ENCODE measurements around the gene GAL3ST2. TPM values are rescaled to one million over a fixed set of nuclear protein-coding genes. Genes with fewer than 3 reads are reported as not detected.

The GAL3ST2 gene
- polyA plus RNA-seq, 1 of the 3 experiments (the other 2 are of a cell fraction) = 0.15 TPM

DNA sequence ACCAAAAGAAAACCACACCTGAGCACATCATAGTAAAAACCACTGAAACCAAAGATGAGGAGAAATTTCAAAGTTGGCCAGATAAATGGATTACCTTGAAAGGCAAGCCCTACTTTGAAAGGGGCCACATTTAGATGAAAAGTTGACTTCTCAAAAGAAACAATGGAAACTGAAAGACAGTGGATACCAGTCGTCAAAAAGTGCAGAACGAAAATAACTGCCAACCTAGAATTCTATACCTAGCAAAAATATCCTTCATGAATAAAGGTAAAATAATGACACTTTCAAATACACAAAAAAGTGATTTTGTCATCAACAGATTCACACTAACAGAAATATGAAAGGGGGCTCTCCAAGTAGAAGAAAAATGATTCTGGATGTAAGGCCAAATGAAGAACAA lies 50.8 kb downstream of the GAL3ST2 start:
- H3K9me3 ChIP-seq = no peaks in the 10 kb centered on the region
- H3K4me3 ChIP-seq (ENCODE audit: low read depth in 2 of 2, low read length in 1 of 2) = no peak overlapping the region
- WGBS (ENCODE audit: low lambda C conversion rate) = 5% methylated on average over 2 of the region's 2 CpGs
- no peak overlapping the region for H3K9ac ChIP-seq
- H3K27ac ChIP-seq (ENCODE audit: low read depth in 2 of 2, low read length in 1 of 2) = no peak overlapping the region
- H3K36me3 ChIP-seq (replicated peaks in 1 of 2; ENCODE audit: control insufficient read depth in 1 of 2, insufficient read depth in 2 of 2, low read length in 1 of 2) = no peaks in the 10 kb centered on the region
- H3K79me2 ChIP-seq (ENCODE audit: insufficient read depth) = no peaks in the 10 kb centered on the region
- H3K4me2 ChIP-seq = no peak overlapping the region
- H4K20me1 ChIP-seq (ENCODE audit: insufficient read depth) = no peaks in the 10 kb centered on the region
- ChIA-PET CTCF (no interaction called here), POLR2A (no interaction called here)
- TF ChIP-seq FOXM1 (IDR thresholded peaks at IDR 0.05; ENCODE audit: low read depth) = no peak
- no peak for TF ChIP-seq ELF1 (IDR thresholded peaks at IDR 0.05)
- TF ChIP-seq TEAD4 (IDR thresholded peaks at IDR 0.05; ENCODE audit: borderline replicate concordance, insufficient read depth) = no peak
- TF ChIP-seq EP300 (IDR thresholded peaks at IDR 0.05; ENCODE audit: borderline replicate concordance in 1 of 2, low read depth in 1 of 2, low read length in 1 of 2) = no peak
- no peak for TF ChIP-seq REST (IDR thresholded peaks at IDR 0.05; ENCODE audit: low read depth, low read length)
- TF ChIP-seq, protein P1, sequence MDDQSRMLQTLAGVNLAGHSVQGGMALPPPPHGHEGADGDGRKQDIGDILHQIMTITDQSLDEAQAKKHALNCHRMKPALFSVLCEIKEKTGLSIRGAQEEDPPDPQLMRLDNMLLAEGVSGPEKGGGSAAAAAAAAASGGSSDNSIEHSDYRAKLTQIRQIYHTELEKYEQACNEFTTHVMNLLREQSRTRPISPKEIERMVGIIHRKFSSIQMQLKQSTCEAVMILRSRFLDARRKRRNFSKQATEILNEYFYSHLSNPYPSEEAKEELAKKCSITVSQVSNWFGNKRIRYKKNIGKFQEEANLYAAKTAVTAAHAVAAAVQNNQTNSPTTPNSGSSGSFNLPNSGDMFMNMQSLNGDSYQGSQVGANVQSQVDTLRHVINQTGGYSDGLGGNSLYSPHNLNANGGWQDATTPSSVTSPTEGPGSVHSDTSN (IDR thresholded peaks at IDR 0.05) = no peak
- TF ChIP-seq RCOR1 (IDR thresholded peaks at IDR 0.05; ENCODE audit: low read length) = no peak
- TF ChIP-seq, protein P2, sequence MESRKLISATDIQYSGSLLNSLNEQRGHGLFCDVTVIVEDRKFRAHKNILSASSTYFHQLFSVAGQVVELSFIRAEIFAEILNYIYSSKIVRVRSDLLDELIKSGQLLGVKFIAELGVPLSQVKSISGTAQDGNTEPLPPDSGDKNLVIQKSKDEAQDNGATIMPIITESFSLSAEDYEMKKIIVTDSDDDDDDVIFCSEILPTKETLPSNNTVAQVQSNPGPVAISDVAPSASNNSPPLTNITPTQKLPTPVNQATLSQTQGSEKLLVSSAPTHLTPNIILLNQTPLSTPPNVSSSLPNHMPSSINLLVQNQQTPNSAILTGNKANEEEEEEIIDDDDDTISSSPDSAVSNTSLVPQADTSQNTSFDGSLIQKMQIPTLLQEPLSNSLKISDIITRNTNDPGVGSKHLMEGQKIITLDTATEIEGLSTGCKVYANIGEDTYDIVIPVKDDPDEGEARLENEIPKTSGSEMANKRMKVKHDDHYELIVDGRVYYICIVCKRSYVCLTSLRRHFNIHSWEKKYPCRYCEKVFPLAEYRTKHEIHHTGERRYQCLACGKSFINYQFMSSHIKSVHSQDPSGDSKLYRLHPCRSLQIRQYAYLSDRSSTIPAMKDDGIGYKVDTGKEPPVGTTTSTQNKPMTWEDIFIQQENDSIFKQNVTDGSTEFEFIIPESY (IDR thresholded peaks at IDR 0.05; ENCODE audit: borderline replicate concordance, low read depth) = no peak
- no peak for TF ChIP-seq TAF1 (IDR thresholded peaks at IDR 0.05; ENCODE audit: borderline replicate concordance, low read depth, low read length)
- TF ChIP-seq MXI1 (IDR thresholded peaks at IDR 0.05; ENCODE audit: low read depth, low read length) = no peak
- no peak for TF ChIP-seq EZH2phosphoT487 (IDR thresholded peaks at IDR 0.05; ENCODE audit: borderline replicate concordance, low read depth)
- no peak for TF ChIP-seq YY1 (IDR thresholded peaks at IDR 0.05; ENCODE audit: low read depth)
- no peak for TF ChIP-seq MAX (IDR thresholded peaks at IDR 0.05; ENCODE audit: low read depth)
- TF ChIP-seq, protein P3, sequence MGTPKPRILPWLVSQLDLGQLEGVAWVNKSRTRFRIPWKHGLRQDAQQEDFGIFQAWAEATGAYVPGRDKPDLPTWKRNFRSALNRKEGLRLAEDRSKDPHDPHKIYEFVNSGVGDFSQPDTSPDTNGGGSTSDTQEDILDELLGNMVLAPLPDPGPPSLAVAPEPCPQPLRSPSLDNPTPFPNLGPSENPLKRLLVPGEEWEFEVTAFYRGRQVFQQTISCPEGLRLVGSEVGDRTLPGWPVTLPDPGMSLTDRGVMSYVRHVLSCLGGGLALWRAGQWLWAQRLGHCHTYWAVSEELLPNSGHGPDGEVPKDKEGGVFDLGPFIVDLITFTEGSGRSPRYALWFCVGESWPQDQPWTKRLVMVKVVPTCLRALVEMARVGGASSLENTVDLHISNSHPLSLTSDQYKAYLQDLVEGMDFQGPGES (IDR thresholded peaks at IDR 0.05; ENCODE audit: low read depth, low read length) = no peak
- no peak for TF ChIP-seq RXRA (IDR thresholded peaks at IDR 0.05; ENCODE audit: borderline replicate concordance, low read depth)
- no peak for TF ChIP-seq MEF2A (IDR thresholded peaks at IDR 0.05; ENCODE audit: borderline replicate concordance, low read depth)
- TF ChIP-seq, protein P4, sequence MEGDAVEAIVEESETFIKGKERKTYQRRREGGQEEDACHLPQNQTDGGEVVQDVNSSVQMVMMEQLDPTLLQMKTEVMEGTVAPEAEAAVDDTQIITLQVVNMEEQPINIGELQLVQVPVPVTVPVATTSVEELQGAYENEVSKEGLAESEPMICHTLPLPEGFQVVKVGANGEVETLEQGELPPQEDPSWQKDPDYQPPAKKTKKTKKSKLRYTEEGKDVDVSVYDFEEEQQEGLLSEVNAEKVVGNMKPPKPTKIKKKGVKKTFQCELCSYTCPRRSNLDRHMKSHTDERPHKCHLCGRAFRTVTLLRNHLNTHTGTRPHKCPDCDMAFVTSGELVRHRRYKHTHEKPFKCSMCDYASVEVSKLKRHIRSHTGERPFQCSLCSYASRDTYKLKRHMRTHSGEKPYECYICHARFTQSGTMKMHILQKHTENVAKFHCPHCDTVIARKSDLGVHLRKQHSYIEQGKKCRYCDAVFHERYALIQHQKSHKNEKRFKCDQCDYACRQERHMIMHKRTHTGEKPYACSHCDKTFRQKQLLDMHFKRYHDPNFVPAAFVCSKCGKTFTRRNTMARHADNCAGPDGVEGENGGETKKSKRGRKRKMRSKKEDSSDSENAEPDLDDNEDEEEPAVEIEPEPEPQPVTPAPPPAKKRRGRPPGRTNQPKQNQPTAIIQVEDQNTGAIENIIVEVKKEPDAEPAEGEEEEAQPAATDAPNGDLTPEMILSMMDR (IDR thresholded peaks at IDR 0.05) = no peak
- TF ChIP-seq TCF12 (IDR thresholded peaks at IDR 0.05) = no peak
- TF ChIP-seq NFIC (IDR thresholded peaks at IDR 0.05; ENCODE audit: borderline replicate concordance) = no peak
- no peak for DNase-seq
- no peaks in the 10 kb centered on the region for H3K9me2 ChIP-seq
- no peaks in the 10 kb centered on the region for H3K27me3 ChIP-seq (ENCODE audit: insufficient read depth)
- H3F3A ChIP-seq (replicated peaks; ENCODE audit: insufficient read depth) = peaks cover 7% of the 10 kb centered on the region
- H2AFZ ChIP-seq (ENCODE audit: low read depth) = no peak overlapping the region
- H3K4me1 ChIP-seq (ENCODE audit: control insufficient read depth in 1 of 2, insufficient read depth in 2 of 2, low read depth in 1 of 2, low read length in 1 of 2) = no peaks in the 10 kb centered on the region
